GM12875 (cell line): ENCODE results near the gene FEZF2.

ENCODE experiments used
- H3K4me3 ChIP-seq: one replicate; pipeline ENCODE4 v1.5.1; 2011; ENCODE audit warnings: low read depth, low read length, control low read depth
- TF ChIP-seq, protein P1 (sequence below): IDR thresholded peaks from 2 replicates; pipeline ENCODE4 v1.5.1; 2011; ENCODE audit warnings: low read depth, mild to moderate bottlenecking, control low read depth, inconsistent platforms, low read length, moderate library complexity, borderline replicate concordance; ENCODE audit not compliant: insufficient read depth

Gene FEZF2

DNA sequence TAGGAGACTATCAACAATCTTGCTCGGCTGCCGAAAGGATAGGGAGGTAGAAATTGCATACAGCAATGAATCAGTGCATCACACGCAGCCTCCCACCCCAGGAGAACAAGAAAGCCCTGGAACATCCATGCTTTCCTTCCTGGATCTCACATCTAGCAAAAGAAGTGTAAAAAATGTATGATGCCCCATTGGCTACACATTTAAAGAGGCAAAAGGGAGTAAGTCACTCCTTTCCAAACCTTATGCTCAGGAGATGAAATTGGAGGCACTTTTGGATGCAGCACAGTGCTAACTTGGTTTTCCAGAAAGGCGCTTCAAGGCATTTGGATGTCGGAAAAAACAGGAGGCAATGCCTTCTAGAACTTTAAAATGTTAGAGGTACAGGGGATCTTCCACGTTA lies 32.2 kb upstream of the FEZF2 start:
- H3K4me3 ChIP-seq, result no peak overlapping the region
- TF ChIP-seq, protein P1, sequence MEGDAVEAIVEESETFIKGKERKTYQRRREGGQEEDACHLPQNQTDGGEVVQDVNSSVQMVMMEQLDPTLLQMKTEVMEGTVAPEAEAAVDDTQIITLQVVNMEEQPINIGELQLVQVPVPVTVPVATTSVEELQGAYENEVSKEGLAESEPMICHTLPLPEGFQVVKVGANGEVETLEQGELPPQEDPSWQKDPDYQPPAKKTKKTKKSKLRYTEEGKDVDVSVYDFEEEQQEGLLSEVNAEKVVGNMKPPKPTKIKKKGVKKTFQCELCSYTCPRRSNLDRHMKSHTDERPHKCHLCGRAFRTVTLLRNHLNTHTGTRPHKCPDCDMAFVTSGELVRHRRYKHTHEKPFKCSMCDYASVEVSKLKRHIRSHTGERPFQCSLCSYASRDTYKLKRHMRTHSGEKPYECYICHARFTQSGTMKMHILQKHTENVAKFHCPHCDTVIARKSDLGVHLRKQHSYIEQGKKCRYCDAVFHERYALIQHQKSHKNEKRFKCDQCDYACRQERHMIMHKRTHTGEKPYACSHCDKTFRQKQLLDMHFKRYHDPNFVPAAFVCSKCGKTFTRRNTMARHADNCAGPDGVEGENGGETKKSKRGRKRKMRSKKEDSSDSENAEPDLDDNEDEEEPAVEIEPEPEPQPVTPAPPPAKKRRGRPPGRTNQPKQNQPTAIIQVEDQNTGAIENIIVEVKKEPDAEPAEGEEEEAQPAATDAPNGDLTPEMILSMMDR, result no peak

DNA sequence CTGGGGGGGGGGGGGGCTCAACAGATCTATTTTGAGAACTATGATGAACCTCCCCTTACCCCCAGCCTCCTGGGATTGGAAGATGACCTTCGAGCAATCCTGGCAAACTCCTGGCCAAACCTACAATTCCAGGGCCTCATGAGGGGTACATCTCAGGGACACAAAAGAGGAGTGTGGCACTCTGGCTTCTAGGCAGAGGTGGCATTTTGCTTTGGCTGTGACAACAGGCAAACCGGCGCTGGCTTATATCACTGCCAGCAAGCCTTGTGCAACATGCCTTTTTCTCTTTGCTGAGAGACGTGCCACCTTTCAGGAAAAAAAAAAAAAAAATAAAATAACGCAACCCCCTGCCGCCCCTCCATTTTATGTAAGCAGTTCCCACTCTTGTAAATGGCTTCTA lies 31.8 kb upstream of the FEZF2 start:
- TF ChIP-seq, protein P1, result no peak
- no peak overlapping the region for H3K4me3 ChIP-seq

DNA sequence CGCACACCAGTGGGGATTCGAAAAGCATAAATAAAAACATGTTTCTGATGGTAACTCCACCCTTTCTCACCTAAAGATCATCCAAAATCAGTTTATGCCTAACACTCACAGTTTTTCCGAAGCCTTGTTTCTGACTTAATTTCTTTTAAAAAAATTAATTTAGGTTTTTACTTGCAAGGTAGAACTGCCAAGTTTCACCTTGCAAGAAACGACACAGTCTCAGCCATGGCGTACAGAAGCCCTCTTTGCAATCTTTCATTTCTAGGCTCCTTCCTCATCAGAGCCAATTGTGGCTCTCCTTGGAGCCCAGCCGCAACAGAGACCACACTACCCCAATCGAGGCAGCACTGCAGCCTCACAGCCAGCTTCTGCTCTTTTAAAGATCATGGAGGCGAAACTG lies 31.0 kb upstream of the FEZF2 start:
- H3K4me3 ChIP-seq, result no peak overlapping the region
- TF ChIP-seq, protein P1, result no peak

DNA sequence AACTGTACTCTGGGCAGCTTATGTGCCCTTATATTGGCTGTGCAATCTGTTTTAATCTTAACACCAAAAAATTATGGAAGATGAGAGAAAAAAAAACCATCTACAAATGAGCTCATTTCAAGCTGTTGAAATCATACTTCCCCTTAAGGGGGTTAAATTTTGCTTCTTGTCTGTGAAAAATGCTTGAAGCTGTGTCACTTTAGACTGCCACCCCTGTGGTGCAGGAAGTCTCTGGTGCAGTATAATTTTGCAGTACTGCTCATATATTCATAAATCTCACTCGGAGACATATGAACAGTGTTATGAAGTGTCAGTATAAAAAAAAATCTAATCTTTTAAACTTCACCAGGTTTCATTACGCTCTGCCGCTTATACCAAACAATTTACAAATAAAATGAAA lies 30.4 kb upstream of the FEZF2 start:
- H3K4me3 ChIP-seq, result no peak overlapping the region
- TF ChIP-seq, protein P1, result no peak

DNA sequence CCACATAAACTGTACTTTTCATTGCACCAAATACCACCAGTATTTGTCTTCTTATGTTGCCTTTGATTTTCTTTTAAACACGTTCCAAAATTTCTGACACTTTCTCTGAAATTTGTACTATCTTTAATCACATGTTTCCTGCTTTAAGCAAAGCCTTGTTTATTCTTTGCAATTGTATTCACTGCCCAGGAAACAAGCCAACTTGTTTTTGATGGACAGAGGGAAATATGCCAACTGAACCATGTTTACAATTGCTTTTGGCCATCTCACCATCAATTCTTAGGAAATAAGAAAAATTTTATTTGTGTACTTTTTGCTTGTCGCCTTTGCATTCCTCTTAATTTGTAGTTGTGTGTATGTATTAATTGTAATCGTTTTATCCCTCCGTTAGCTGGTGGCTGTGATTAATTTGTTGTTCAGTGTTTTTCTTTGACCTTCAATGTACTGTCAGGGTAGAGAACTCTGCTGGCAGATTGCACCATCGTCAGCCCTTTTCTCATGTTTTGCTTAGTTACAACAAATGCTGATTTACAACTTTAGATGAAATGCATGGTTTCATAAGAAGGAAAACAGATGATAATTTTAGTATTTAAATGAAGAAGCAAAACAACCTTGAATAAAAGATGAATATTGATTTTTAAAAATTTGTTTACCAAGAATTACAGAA lies 19.4 kb upstream of the FEZF2 start:
- TF ChIP-seq, protein P1, result no peak
- H3K4me3 ChIP-seq, result no peak overlapping the region

DNA sequence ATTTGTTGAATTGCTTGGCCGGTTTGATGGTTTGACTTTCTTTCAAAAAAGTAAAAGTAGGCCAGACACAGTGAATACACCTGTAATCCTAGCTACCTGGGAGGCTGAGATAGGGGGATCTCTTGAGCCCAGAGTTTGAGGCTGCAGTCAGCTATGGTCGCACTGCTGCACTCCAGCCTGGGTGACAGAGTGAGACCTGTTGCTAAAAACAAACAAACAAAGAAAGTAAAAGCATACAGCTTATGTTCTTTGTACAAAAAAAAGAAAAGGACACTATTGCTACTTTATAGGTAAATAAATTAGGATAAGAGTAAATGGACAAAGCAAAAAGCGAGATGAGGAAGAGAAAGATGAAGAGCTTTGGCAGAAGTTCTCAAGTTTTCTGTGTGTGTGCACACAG lies 13.9 kb upstream of the FEZF2 start:
- no peak overlapping the region for H3K4me3 ChIP-seq
- TF ChIP-seq, protein P1, result no peak

DNA sequence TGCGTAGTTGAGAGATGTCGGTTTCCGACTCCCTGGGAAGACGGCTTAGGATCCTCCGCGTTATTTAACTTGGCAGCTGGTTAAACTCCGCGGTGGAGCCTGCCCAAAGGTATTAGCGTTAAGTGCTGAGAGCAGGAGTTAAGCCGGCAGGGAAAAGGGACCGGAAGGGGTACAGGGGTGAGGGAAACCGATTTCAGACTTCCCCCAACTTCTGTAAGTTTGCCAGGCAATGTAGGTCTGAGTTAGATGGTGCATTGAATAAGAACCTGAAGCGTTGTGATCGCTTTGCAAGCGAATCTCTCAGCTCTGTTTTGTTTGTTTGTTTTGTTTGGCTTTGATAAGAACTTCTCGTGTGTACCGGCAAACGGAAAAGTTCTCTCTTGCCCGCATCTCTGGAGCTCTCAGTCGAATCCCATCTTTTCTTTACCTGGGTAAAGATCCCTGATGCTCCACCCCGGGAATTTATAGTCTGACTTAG lies 6.0 kb upstream of the FEZF2 start:
- TF ChIP-seq, protein P1, result no peak
- no peak overlapping the region for H3K4me3 ChIP-seq
